Stimulated activated CD4-positive, alpha-beta T cell treated with anti-CD3 and anti-CD28 coated beads, Interleukin-12 subunit alpha, Interleukin-12 subunit beta, amount 100 ng/mL, for 48 hours (primary cell): Measurements from ENCODE around the gene GRM3.

Experiments
- DNase-seq, 3 donors: peaks; one replicate each; pipeline ENCODE4 v3.0.0-alpha.2; 2020; ENCODE audit warnings: low read depth in 2 of 3, low spot score in 1 of 3

GRM3 gene

DNA sequence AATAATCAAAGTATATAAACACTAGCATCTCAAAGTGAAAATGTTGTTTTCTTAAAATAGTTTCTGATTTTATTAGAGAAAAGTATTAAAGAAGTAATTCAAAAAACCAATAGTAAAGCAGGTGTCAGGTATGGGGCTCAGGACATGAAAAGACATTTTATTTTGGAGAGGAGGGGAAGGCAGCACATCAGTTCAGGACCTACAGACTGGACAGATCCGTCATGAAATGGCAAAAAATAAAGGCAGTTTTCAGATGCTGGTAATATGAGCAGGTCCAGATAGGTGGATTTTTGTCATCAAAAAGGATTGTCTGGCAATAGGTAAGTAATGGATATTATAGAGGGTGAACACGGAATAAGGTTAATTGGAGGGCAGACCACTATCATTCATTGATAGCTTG lies 49.0 kb downstream of the GRM3 start:
- DNase-seq = no peak

DNA sequence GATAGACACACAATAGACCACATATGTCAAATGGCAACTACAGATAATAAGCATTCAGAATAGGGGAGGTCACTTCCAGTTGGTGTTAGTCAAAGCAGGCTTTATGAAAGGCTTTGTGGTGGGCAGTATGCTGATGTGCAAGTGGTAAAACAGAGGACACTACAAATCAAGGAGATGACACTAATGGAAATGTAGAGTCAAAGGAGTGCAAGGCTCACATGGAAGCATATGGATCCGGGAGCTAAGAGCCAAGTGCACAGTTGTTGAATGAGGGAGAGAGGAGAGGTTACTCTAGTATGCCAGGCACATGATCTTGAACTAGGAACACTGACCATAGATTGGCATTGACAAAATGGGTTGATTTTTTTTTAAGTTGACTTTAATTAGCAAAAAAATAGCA lies 62.7 kb downstream of the GRM3 start:
- no peak for DNase-seq

DNA sequence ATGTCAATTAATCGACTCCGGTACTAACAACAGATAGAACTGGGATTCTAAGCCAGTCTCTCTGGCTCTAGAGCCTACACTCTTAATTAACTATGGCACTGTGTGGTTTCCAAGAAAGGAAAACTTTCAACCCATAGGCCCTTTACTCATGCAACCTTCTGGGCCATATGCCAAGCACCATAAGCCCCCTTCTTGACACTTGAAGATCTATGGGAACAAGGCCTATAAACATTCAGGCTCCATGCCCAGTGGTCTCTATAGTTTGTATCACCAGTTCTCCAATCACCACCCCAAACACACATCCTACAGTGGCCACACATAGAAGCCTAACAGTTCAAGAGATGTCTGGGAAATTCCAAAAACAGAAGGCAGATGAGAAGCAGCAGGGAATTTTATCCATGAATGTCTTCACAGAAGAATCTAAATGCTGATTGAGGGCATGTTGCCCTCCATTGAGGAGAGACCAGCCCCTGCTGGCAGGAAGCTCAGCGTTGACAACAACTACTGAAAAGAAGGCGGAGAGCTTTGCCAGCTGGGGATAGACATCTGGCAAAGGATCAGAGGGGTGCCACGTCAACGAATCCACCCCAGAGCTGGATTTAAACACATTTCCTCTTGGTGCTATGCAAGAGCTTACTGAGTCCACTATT lies 64.4 kb downstream of the GRM3 start:
- DNase-seq = no peak

DNA sequence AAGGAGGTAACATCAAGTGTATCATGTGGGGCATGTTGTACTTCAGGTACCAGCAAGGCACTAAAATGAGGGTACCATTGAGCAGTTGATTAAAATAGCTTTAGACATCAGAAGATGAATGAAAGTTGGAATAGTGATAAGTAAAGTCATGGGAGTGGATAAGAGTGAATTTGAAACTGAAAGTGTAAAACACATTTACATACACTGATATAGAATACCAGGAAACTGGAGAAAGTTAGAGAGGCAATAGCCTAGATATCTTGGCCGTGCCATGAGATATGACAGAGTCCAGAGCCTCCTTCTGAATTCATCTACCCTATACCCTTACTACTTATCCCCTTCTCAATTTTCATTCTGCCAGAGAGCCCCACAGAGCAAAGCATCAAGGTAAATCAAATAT lies 76.6 kb downstream of the GRM3 start:
- DNase-seq = no peak

DNA sequence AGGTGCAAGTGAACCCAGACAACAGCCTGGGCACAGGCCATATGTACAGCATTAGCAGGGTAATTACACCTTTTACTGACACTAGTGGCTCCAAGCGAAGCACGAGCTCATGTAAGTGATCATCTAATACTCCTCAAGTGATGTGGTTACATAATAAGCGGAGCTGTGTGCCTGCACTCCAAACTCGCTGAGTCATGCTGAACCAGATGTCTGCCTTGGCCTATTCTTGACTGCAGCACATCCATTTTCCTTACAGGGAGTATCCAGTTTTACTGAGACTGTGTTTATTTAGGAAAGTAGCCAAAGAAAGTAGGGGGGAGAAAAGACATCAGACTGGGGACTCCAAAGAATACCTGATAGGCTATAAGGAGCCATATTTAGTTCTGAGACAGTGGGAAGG lies 90.1 kb downstream of the GRM3 start:
- DNase-seq = no peak

DNA sequence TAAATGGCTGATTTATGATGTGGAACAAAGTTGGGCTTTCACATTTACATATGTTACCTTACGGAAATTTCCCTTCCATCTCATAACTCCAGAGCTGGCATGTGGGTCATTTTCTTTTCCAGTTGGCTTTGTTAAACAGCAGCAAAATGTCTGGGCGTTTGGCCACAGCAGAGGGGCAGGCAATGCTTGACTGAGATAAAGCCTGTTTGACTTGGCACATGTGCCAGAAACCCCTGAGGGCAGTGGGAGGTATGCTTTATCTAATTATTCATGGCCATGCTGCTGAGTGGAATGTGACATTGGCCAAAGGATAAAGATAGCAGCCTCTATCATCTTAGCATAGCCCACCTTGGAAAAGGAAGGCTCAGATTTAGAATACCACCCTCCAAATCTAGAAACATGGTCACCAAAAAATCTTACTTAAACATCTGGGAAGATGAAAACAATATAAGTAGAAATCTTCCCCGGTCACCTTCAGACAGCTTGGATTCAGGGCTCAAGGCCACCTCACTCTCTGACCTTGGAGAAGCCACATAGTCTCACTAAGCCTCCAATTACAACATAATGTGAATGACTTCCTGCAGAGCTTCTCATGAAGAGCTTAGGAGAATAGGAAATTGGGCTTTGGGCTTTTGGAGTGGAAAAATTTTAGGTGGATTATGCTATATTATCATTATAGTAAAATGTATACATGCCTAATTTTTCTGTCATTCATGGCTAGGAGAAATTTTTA lies 101.5 kb downstream of the GRM3 start:
- DNase-seq = no peak

DNA sequence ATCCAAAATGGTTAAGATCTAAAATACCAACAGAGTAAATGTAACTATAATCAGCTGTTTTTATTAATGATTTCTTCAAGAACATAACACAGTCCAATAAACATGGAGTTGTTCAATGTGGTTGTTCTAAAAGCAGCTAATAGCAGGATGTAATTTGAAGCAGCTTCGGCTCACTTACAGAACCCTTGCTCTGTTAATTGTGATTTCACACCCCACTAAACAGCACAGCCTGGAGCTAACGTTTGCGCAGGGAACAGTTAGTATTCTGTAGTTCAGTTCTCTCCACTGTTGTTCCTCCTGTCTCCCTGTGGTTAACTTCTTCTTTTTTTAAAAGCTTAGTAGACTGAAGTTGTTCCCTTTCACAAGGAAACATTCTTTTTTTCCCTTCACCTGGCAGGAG lies 104.0 kb downstream of the GRM3 start:
- DNase-seq = no peak

DNA sequence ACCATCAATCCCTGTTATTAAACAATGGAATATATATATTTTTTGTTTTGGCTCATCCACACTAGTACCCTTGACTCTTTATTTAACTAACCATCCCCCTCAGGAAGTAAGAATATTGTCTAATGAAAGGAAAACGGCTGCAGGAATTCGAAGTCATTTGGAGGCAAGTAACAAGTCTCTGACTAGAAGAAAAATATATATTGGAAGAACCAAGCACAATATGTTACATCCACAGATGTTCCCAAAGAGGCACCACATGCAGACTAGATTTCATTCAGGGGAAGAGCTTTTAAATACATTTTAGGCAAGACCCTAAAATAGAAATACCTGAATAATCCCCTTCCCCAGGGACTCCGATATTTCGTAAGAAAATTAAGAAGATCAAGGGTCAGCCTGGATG lies 104.5 kb downstream of the GRM3 start:
- DNase-seq = no peak

DNA sequence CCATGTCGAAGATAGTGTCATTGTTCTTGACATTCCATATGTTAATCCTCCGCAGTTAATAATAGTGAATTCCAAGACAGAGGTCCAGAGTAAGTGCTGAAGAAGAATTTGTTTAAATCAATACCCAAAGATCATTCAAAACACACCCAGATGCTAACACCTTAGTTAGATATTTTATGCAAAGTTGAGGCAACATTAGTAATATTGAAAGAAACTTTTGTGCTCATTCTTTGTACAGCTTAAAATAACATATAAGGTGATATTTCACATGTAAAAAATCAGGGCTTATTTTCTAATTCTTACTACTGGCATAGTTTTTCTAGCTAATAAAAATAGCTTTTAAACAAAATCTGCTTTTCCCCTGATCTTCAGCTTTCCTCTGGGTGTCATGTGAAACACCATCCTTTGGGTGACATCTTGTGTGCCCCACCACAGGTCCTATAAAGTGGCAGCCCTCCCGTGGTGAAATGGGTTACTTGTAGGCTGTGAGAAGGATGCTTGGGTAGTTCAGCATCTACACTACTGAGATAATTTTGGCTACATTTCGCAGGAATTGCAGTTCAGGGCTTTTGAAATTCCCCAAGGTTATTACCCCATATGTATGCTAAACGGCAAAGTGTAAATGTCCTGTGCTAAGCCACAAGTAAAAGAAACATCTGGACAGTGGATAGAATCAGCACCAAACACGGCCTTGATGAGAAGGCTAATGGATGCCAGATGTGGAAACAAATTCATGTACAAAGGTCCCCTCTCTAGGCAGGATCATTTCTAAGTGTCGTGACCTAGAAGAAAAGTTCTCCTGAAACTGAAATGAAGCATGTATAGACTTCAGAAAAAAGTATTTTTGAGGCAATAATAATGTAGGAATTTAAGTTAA lies 105.4 kb downstream of the GRM3 start:
- no peak for DNase-seq

DNA sequence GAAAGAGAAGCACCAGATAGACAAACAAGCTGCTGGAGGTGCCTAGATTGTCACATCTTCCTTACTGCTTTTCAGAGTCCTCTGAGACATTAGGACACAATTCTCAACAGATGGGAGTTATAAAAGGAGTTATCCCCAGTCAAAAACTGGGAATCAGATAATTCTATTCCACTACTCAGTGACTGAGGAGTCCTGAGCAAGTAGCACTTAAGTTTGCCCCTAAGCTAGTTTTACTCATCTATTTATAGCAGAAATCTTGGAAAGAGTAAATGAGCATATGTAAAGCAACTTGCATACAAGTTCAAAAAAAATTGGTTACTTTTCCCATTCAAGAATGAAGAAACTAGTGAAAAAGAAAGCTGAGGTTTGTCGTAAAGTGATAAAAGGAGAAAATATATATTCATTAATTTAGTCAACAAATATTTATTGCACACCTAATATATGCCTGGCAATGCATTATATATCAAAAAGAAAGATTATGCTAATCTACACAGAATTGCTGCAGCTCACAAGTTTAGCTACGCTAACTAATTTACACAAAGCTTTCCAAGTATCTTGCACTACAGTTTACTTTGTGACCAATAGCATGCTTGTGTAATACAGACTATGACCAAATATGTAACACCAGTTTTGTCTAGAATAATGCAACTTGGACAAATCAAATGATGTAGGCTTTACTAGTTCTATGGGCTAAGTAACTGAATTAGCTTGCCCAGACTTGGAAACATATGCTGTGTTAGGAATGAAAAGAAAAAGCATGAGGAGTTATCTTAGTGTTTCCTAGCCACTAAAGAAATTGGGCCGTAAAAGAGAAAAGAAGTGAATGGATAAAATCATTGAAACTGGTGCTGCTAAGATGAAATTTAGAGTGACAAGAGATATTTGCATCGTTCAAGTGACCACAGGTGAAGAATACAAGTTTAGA lies 106.3 kb downstream of the GRM3 start:
- no peak for DNase-seq

DNA sequence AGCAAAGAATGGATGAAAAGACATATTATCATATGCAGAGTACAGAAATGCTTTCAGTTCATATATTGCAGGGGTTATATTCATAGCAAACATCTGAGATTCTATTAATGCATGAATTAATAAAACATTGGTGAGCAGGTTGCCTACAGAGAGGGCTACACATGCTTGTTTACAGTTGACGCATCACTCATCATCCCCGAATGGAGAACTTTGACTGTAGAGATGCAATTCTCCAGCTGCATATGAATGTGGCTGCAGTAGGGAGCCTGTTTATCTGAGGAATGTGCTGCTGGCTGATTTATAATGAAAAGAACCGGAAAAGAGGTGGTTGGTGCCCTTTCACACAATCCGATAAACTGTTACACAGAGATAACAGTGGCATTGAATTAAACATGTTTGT lies 116.5 kb downstream of the GRM3 start:
- no peak for DNase-seq

DNA sequence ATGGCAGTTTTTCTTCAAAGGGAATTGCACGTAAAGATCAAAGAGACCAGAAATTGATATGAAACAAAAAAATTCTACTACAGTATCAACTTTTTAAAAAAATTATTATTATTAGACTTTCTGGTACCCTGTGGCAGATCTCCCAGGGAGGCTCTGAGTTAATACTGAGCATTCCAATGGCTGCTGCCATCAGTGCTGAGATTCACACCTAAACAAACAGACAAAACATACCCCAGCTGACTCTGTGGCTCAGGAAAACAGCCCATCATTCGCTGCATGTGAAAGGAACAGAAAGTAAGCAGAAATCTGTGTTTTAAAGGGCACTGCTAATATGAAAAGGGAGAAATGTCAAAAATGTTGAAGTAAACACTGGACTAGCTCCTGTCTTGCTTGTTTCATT lies 118.4 kb downstream of the GRM3 start:
- no peak for DNase-seq

DNA sequence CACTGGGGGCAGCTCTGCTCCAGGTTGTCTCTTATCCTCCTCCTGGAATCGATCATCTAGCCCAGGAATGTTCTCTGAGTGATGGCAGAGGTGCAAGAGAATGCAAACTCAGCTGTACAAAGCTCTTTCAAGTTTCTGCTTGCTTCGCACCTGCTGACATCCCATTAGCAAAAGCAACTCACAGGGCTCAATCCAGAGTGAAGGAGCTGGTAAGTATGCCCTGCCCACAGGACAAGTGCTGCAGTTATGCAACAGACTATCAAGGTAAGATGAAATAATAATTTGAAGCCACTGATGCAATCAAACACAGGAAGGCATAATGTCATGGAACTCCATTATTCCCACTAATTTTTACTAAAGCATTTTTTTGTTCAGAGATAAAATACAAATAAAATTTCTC lies 122.2 kb downstream of the GRM3 start:
- no peak for DNase-seq

DNA sequence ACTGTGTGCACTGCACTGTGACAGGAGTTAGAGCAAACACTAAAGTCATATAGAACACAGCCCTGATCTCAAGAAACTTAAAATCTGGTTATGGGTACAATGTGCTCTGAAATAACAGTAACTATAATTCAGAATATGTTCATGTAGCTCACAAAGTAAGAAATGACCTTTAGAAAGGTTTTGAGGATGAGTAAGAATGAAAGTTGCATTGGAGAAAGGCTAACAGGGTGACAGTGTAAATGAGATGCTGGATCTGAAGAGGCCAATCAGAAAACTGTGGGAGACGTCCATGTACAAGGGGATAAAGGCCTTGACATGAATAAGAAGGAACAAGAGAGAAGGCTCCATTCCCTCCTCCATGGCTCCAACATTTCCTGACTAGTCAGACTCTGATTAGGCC lies 124.7 kb downstream of the GRM3 start:
- DNase-seq = no peak

DNA sequence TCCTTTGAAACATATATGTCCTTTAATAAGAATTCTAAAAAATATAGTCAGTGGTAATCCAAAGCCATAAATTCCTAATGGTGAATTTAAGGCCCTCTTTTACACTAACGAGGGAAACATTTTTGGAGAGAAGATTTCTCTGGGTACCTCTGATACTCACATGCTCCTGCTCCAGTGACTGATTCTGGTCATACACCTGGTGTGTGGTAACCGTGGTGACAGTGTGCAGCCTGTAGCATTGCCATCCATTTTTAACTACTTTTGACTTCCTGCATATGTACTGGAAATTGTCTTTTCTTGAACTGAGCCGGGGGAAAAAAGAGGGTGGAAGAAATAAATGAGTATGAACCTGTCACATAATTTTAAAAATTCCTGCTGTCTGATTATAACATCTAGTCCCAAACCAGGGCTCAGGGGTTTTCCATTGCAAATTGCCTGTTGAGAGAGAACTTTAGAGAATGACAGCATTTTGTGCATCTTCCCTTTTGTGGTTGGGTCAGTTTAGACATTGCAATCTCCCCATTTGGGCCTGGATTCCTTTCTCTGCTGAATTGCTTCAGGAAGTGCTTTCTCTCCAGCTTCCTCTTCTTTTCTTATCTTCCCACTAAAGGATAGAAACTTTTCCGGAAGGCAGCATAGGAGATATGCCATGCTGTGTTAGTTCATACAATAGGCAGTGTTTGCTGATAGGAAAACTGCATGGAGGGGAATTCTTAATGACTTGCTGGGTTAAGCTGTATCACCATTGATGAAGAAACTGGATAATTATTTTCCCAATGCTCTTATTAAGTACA lies 125.5 kb downstream of the GRM3 start:
- no peak for DNase-seq

DNA sequence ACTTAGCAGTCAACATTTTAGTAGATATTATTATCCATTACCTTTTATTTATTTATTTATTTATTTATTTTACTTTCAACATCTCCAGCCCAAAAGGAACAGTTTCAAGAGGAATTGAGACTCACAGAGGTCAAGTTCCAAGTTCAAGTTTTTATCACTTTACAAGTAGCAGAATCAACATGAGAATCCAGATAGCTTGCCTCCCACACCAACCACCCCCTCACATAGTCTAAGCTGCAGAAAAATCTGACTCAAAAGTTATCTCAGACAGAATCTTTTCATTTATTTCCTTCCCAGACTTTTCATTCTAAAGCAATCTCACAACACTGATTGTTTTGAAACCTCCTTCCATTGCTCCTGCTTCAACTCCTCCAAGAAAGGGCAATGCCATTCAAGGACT lies 129.6 kb downstream of the GRM3 start:
- no peak for DNase-seq

DNA sequence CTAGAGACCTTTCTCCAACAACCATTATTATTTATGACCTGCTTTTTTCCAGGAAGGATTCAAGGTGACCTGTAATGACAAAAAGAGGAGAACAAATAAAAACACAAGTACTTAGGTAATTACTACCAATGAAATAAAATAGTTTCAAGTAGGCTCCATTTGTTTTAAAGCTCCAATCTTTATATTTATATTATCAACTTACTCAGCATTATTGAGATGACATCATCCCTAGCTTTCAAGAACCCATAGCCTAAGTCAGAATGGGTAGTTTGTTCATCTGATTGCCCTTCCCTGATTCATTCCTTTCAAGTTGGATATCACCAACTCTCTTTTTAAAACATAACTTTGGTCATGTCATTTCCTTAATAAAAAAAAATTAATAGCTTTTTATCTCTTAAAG lies 131.5 kb downstream of the GRM3 start:
- DNase-seq = no peak

DNA sequence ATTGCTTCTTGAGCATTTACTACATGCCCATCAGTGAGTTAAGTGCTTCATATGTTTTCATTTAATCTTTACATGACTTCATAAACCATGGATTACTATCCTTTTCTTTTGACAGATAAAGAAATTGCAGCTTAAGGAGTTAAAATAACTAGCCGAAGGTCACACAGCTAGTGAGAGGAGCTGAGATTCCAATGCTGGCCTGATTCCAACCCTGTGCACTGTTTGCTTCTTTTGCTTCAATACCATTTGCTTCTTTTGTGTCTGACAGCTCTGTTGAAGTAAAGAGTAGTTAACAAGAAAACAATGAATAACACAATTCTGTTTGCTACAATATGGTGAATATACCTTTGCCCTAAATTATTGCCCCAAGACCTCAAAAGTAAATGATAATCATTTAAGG lies 132.4 kb downstream of the GRM3 start:
- DNase-seq = no peak

DNA sequence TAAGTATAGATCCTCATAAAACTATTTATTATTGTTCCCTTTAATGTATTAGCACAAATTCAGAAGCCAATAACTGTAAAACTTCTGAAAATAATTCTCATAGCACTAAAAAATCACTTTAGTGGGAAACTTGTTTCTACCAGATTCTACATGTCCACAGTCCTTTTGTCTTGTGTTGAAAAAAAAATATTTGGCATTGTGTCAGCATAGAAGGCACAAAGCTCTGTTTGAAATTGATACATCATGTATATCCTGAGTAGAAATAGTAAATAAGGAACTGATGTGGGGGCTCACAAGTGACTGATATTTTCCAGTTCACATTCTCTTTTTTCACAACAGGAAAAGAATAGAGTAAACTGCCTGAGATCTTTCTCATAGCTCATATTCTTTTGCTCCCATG lies 134.6 kb downstream of the GRM3 start:
- DNase-seq = no peak

DNA sequence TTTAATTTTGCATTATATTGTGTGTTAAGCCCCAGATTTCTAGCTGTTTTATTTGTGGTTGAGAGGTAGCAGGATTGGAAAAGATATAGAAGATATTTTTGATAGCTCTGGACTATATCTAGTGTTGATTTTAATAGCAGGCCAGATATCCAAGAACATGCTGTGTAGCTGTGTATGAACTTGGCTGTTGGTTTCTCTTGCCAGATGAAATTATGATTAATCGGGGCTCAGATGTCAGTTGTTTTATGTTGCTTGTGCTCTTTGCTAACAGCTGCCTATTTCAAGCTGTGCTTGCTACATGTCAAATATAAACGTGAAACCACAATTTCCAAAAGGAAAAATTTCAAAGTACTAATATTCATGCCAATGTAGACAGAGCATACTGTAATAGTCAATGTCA lies 141.1 kb downstream of the GRM3 start:
- DNase-seq = no peak
